PC-3 (cell line): ENCODE measurements around the gene LMCD1. TPM values are rescaled to one million over a fixed set of nuclear protein-coding genes. Genes with fewer than 3 reads are reported as not detected.
A peak's percentile ranks its signal among the peaks of the same experiment; 100 is the strongest.

Experiments
- ATAC-seq: fragments of 200-7000 bp; cut with Tn5 transposase; 2 replicates; pipeline ENCODE4 v1.9.1; 2020; ENCODE audit warnings: mild to moderate bottlenecking, moderate library complexity
- BruUV-seq: library from RNA; stranded (reverse); fragments of 400-500 nt; replicated peaks from 2 replicates; lab custom pipeline; 2021; lab: Mats Ljungman, UMichigan
- CTCF ChIA-PET: fragments of 300-600 bp; sonication (Branson Sonifier 250); formaldehyde crosslinking; loops from one replicate; lab custom pipeline; 2022; ENCODE audit warnings: antibody characterized with exemption; lab: Charles Lee
- POLR2A ChIA-PET: fragments of 300-600 bp; sonication (Branson Sonifier 250); formaldehyde crosslinking; loops from one replicate; lab custom pipeline; 2022; ENCODE audit warnings: antibody characterized with exemption; ENCODE audit not compliant: unreplicated experiment; lab: Charles Lee
- DNase-seq: peaks from one replicate; pipeline ENCODE4 v3.0.0-alpha.2; 2015
- H2AFZ ChIP-seq: fragments of 300-600 bp; sonication (generic); 2 replicates; pipeline ENCODE4 v1.6.0; 2016; ENCODE audit warnings: antibody characterized with exemption, low read length
- H3F3A ChIP-seq: fragments of 300-600 bp; sonication (generic); one replicate; pipeline ENCODE4 v1.6.0; 2017; ENCODE audit warnings: antibody characterized with exemption, low read length, control low read depth, mild to moderate bottlenecking; ENCODE audit not compliant: unreplicated experiment
- H3K27ac ChIP-seq: fragments of 300-600 bp; sonication (generic); 2 replicates; pipeline ENCODE4 v1.5.1; 2016; ENCODE audit warnings: mild to moderate bottlenecking, low read length
- H3K27me3 ChIP-seq: fragments of 300-600 bp; sonication (generic); 2 replicates; pipeline ENCODE4 v1.6.1; 2016; ENCODE audit warnings: low read length, mixed read lengths
- H3K36me3 ChIP-seq: fragments of 300-600 bp; sonication (generic); 2 replicates; pipeline ENCODE4 v1.6.1; 2016; ENCODE audit warnings: low read depth, mixed run types, low read length, mixed read lengths
- H3K4me1 ChIP-seq: fragments of 300-600 bp; sonication (generic); 2 replicates; pipeline ENCODE4 v1.5.1; 2016; ENCODE audit warnings: low read length; ENCODE audit not compliant: insufficient read depth
- H3K4me2 ChIP-seq: fragments of 300-600 bp; sonication (generic); 2 replicates; pipeline ENCODE4 v1.6.0; 2016; ENCODE audit warnings: low read length
- H3K4me3 ChIP-seq: fragments of 300-600 bp; sonication (generic); 2 replicates; pipeline ENCODE4 v1.5.1; 2016; ENCODE audit warnings: mild to moderate bottlenecking, low read length, mixed read lengths
- H3K79me2 ChIP-seq: fragments of 300-600 bp; sonication (generic); 2 replicates; pipeline ENCODE4 v1.6.1; 2017; ENCODE audit warnings: low read length, mixed read lengths
- H3K9ac ChIP-seq: fragments of 300-600 bp; sonication (generic); 2 replicates; pipeline ENCODE4 v1.6.0; 2016; ENCODE audit warnings: mild to moderate bottlenecking, low read length
- H3K9me2 ChIP-seq: fragments of 300-600 bp; sonication (generic); replicated peaks from 2 replicates; pipeline ENCODE4 v1.6.1; 2016; ENCODE audit warnings: mixed run types, low read length, mixed read lengths
- H3K9me3 ChIP-seq: fragments of 300-600 bp; sonication (generic); 2 replicates; pipeline ENCODE4 v1.6.1; 2016; ENCODE audit warnings: low read length, mixed read lengths
- H4K20me1 ChIP-seq: fragments of 300-600 bp; sonication (generic); 2 replicates; pipeline ENCODE4 v1.6.1; 2016; ENCODE audit warnings: low read length, mixed read lengths
- EZH2 ChIP-seq: fragments of 300-600 bp; sonication (generic); IDR thresholded peaks from one replicate; pipeline ENCODE4 v1.6.1; 2017; ENCODE audit warnings: antibody characterized with exemption, mild to moderate bottlenecking, low read length; ENCODE audit not compliant: unreplicated experiment
- EZH2phosphoT487 ChIP-seq: fragments of 300-600 bp; sonication (generic); IDR thresholded peaks from 2 replicates; pipeline ENCODE4 v1.6.1; 2018; ENCODE audit warnings: mild to moderate bottlenecking, antibody characterized with exemption, low read length, borderline replicate concordance
- intact Hi-C: fragments of 100-400 bp; cut with micrococcal nuclease; formaldehyde crosslinking; loops from 2 replicates; pipeline ENCODE4 v1.9.0; 2023
- total RNA-seq: library from RNA; depleted of rRNA; stranded (reverse); fragments of >200 nt; gene quantifications from 2 replicates; pipeline ENCODE4 v1.2.3, GENCODE V29; 2014
- TF ChIP-seq, protein P1 (sequence below): fragments of 300-600 bp; sonication (generic); conservative IDR thresholded peaks from 2 replicates; pipeline ENCODE4 v1.5.1; 2017; ENCODE audit warnings: antibody characterized with exemption, low read depth, mild to moderate bottlenecking, low read length

LMCD1 gene
- total RNA-seq, 1 experiment from 2014 or later: 9.1 TPM

GRCh38 chr3:8529738-8530525 lies 28.3 kb downstream of the LMCD1 start:
- intact Hi-C loops: loop anchor here (1.0 kb wide), 3 partner anchors 25 to 86 kb away; no protein-coding TSS in a partner anchor
- H3K9ac ChIP-seq: no peak overlapping the region
- DNase-seq: peak; percentile 77
- CTCF ChIA-PET: interaction anchor here (0.6 kb wide), 1 partner anchor 72 kb away, joined by 9 read pairs; no protein-coding TSS in a partner anchor
- peak overlapping the region; percentile 48 for H3K27ac ChIP-seq
- no peaks in the 10 kb centered on the region for H3K9me2 ChIP-seq
- no peaks in the 10 kb centered on the region for H4K20me1 ChIP-seq
- H3K4me3 ChIP-seq: peak overlapping the region; percentile 17; the same call in 1 of the 2 replicates
- H3F3A ChIP-seq: no peaks in the 10 kb centered on the region
- POLR2A ChIA-PET: interaction anchor here (0.6 kb wide), 1 partner anchor 1281 kb away, joined by 3 read pairs; no protein-coding TSS in a partner anchor
- H3K4me2 ChIP-seq: peak overlapping the region; percentile 52
- no peaks in the 10 kb centered on the region for H3K79me2 ChIP-seq
- TF ChIP-seq EZH2phosphoT487 (no peak), EZH2 (no peak)
- TF ChIP-seq, protein P1, sequence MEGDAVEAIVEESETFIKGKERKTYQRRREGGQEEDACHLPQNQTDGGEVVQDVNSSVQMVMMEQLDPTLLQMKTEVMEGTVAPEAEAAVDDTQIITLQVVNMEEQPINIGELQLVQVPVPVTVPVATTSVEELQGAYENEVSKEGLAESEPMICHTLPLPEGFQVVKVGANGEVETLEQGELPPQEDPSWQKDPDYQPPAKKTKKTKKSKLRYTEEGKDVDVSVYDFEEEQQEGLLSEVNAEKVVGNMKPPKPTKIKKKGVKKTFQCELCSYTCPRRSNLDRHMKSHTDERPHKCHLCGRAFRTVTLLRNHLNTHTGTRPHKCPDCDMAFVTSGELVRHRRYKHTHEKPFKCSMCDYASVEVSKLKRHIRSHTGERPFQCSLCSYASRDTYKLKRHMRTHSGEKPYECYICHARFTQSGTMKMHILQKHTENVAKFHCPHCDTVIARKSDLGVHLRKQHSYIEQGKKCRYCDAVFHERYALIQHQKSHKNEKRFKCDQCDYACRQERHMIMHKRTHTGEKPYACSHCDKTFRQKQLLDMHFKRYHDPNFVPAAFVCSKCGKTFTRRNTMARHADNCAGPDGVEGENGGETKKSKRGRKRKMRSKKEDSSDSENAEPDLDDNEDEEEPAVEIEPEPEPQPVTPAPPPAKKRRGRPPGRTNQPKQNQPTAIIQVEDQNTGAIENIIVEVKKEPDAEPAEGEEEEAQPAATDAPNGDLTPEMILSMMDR: no peak
- BruUV-seq: no TSS peak
- H3K36me3 ChIP-seq: no peaks in the 10 kb centered on the region
- H3K4me1 ChIP-seq: peaks cover 49% of the 10 kb centered on the region
- peak; percentile 88 for ATAC-seq
- no peaks in the 10 kb centered on the region for H3K27me3 ChIP-seq
- no peaks in the 10 kb centered on the region for H3K9me3 ChIP-seq
- 0 out of 2 replicates have a peak overlapping the region, but pooled peaks have one; percentile 10 for H2AFZ ChIP-seq

DNA sequence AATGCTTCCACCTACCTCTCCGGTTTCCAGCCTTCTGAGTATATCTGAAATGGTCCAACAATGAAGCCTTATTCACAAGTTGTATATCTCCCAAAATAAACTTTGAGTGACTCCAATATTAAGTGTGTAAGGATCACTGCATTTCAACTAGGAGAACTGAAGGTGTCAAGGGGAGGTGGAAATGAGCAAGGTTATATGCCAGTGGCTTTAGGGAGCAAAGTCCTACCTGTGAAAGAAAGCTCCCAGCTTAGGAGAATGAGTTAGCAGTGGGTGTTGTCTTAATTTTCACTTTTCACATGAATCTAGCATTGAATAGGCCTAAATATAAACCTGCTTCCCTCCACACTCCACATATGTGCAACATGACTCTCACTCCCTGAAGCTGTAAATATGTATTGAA lies 29.0 kb downstream of the LMCD1 start:
- TF ChIP-seq, protein P1: no peak
- TF ChIP-seq EZH2 (no peak), EZH2phosphoT487 (no peak)
- Histone ChIP-seq H3K9me2 (no peaks in the 10 kb centered on the region), H2AFZ (0 out of 2 replicates have a peak overlapping the region, but pooled peaks have one; percentile 10), H3K9me3 (no peaks in the 10 kb centered on the region), H3K79me2 (no peaks in the 10 kb centered on the region), H3K4me3 (peak overlapping the region; percentile 17; the same call in 1 of the 2 replicates), H4K20me1 (no peaks in the 10 kb centered on the region), H3K4me1 (peaks cover 42% of the 10 kb centered on the region), H3K27me3 (no peaks in the 10 kb centered on the region), H3K36me3 (no peaks in the 10 kb centered on the region), H3F3A (no peaks in the 10 kb centered on the region), H3K27ac (peak overlapping the region; percentile 48), H3K4me2 (peak overlapping the region; percentile 52), H3K9ac (no peak overlapping the region)
- no TSS peak for BruUV-seq
- intact Hi-C loops: loop anchor here (1.0 kb wide), 3 partner anchors 25 to 86 kb away; no protein-coding TSS in a partner anchor
- DNase-seq: no peak
- CTCF ChIA-PET: no interaction called here
- ATAC-seq: peak; percentile 63
- POLR2A ChIA-PET: no interaction called here
